ENCODE results near the gene DDA1. TPM values are rescaled to one million over a fixed set of nuclear protein-coding genes. Genes with fewer than 3 reads are reported as not detected.

The DDA1 gene
- total RNA-seq, 1 donor from 2014 or later = 81.2 TPM

- peaks cover 7% of the 10 kb centered on the region for H3K9me3 Mint-ChIP-seq (ENCODE audit: unreplicated experiment)
- no peaks in the 10 kb centered on the region for H3K36me3 Mint-ChIP-seq (ENCODE audit: unreplicated experiment)
Measured at GRCh38 chr19:17319473-17320238, 10.3 kb downstream of the DDA1 start.

GRCh38 chr19:17320435-17320834 is 11.1 kb downstream of the DDA1 start:
- Mint-ChIP-seq H3K36me3 (ENCODE audit: unreplicated experiment) (no peaks in the 10 kb centered on the region), H3K27ac (ENCODE audit: unreplicated experiment) (no peak overlapping the region), H3K9me3 (ENCODE audit: unreplicated experiment) (peaks cover 8% of the 10 kb centered on the region), H3K4me1 (ENCODE audit: low read depth, unreplicated experiment) (peaks cover 13% of the 10 kb centered on the region), H3K4me3 (ENCODE audit: unreplicated experiment) (no peak overlapping the region), H3K27me3 (ENCODE audit: unreplicated experiment) (peaks cover 7% of the 10 kb centered on the region)
- TF ChIP-seq CTCF (IDR thresholded peaks at IDR 0.05; ENCODE audit: partially characterized antibody, unreplicated experiment) = no peak
- no peak for DNase-seq

More at GRCh38 chr19:17319473-17320238, 10.3 kb downstream of the DDA1 start:
- H3K27ac Mint-ChIP-seq (ENCODE audit: unreplicated experiment) = no peak overlapping the region
- TF ChIP-seq CTCF (IDR thresholded peaks at IDR 0.05; ENCODE audit: partially characterized antibody, unreplicated experiment) = no peak
- peaks cover 7% of the 10 kb centered on the region for H3K27me3 Mint-ChIP-seq (ENCODE audit: unreplicated experiment)
- no peak for DNase-seq
- peaks cover 13% of the 10 kb centered on the region for H3K4me1 Mint-ChIP-seq (ENCODE audit: low read depth, unreplicated experiment)
- no peak overlapping the region for H3K4me3 Mint-ChIP-seq (ENCODE audit: unreplicated experiment)

- Mint-ChIP-seq H3K27me3 (ENCODE audit: unreplicated experiment) (peaks cover 7% of the 10 kb centered on the region), H3K27ac (ENCODE audit: unreplicated experiment) (peak overlapping the region; percentile 96), H3K4me3 (ENCODE audit: unreplicated experiment) (peak overlapping the region; percentile 67), H3K4me1 (ENCODE audit: low read depth, unreplicated experiment) (peaks cover 13% of the 10 kb centered on the region), H3K9me3 (ENCODE audit: unreplicated experiment) (peaks cover 8% of the 10 kb centered on the region), H3K36me3 (ENCODE audit: unreplicated experiment) (no peaks in the 10 kb centered on the region)
- DNase-seq = peak; percentile 75
- no peak for TF ChIP-seq CTCF (IDR thresholded peaks at IDR 0.05; ENCODE audit: partially characterized antibody, unreplicated experiment)
Measured at GRCh38 chr19:17321655-17322489, 12.5 kb downstream of the DDA1 start.

GRCh38 chr19:17322854-17323253 is 13.5 kb downstream of the DDA1 start:
- H3K4me3 Mint-ChIP-seq (ENCODE audit: unreplicated experiment) = peak overlapping the region; percentile 67
- H3K36me3 Mint-ChIP-seq (ENCODE audit: unreplicated experiment) = no peaks in the 10 kb centered on the region
- H3K27ac Mint-ChIP-seq (ENCODE audit: unreplicated experiment) = peak overlapping the region; percentile 96
- peaks cover 7% of the 10 kb centered on the region for H3K27me3 Mint-ChIP-seq (ENCODE audit: unreplicated experiment)
- peaks cover 10% of the 10 kb centered on the region for H3K9me3 Mint-ChIP-seq (ENCODE audit: unreplicated experiment)
- TF ChIP-seq CTCF (IDR thresholded peaks at IDR 0.05; ENCODE audit: partially characterized antibody, unreplicated experiment) = no peak
- H3K4me1 Mint-ChIP-seq (ENCODE audit: low read depth, unreplicated experiment) = peaks cover 16% of the 10 kb centered on the region
- no peak for DNase-seq

Measured in glutamatergic neuron (in vitro differentiated cells).